GM12878 (cell line): ENCODE data around the gene RNF25.

Experiments used
- JUNB ChIP-seq: IDR thresholded peaks from 2 replicates; pipeline ENCODE4 v1.6.1; 2016; ENCODE audit warnings: antibody characterized with exemption, mild to moderate bottlenecking
- RFX5 ChIP-seq: IDR thresholded peaks from 2 replicates; pipeline ENCODE4 v1.6.1; 2011; ENCODE audit warnings: low read depth, low read length, improper control_type of control experiment
- TF ChIP-seq, protein P1 (sequence below), 3 experiments: IDR thresholded peaks in 2 of 3; conservative IDR thresholded peaks in 1 of 3; 2 replicates each; pipeline ENCODE4 v1.5.1; 2011; ENCODE audit warnings: low read depth in 3 of 3, low read length in 3 of 3, mild to moderate bottlenecking in 3 of 3, control low read depth in 2 of 3, moderate library complexity in 2 of 3, inconsistent platforms in 1 of 3, mixed read lengths in 1 of 3; ENCODE audit not compliant: control insufficient read depth in 2 of 3, insufficient read depth in 1 of 3; ENCODE audit errors: extremely low read depth in 1 of 3
- TF ChIP-seq, protein P2 (sequence below): IDR thresholded peaks from 2 replicates; pipeline ENCODE4 v1.6.1; 2012; ENCODE audit warnings: low read depth, low read length, improper control_type of control experiment
- TF ChIP-seq, protein P3 (sequence below): IDR thresholded peaks from 2 replicates; pipeline ENCODE4 v1.6.1; 2012; ENCODE audit warnings: low read depth, low read length, improper control_type of control experiment
- TF ChIP-seq, protein P4 (sequence below): IDR thresholded peaks from 2 replicates; pipeline ENCODE4 v1.6.1; 2012; ENCODE audit warnings: low read length, inconsistent platforms

DNA sequence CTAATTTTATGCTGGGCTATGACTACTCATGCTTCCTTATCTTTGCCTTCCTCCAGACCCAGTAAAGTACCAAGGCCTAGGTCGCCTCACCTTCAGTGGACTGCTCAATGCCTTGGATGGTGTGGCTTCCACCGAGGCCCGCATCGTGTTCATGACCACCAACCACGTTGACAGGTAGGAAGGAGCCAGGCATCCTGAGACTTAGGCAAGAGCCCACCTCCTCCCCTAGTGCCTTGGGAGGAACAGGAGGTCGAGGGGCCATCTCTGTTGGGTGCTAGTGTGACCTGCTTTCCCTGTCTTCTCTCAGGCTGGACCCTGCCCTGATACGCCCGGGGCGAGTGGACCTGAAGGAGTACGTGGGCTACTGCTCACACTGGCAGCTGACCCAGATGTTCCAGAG, 9.0 kb downstream of the RNF25 start:
- TF ChIP-seq, protein P1, sequence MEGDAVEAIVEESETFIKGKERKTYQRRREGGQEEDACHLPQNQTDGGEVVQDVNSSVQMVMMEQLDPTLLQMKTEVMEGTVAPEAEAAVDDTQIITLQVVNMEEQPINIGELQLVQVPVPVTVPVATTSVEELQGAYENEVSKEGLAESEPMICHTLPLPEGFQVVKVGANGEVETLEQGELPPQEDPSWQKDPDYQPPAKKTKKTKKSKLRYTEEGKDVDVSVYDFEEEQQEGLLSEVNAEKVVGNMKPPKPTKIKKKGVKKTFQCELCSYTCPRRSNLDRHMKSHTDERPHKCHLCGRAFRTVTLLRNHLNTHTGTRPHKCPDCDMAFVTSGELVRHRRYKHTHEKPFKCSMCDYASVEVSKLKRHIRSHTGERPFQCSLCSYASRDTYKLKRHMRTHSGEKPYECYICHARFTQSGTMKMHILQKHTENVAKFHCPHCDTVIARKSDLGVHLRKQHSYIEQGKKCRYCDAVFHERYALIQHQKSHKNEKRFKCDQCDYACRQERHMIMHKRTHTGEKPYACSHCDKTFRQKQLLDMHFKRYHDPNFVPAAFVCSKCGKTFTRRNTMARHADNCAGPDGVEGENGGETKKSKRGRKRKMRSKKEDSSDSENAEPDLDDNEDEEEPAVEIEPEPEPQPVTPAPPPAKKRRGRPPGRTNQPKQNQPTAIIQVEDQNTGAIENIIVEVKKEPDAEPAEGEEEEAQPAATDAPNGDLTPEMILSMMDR (IDR thresholded peaks at IDR 0.05 in 2 of 3, conservative IDR thresholded peaks at IDR 0.05 in 1 of 3; ENCODE audit: control insufficient read depth in 2 of 3, extremely low read depth in 1 of 3, insufficient read depth in 1 of 3, low read depth in 3 of 3, low read length in 3 of 3): no peak
- TF ChIP-seq JUNB (no peak), RFX5 (no peak)
- TF ChIP-seq, protein P2, sequence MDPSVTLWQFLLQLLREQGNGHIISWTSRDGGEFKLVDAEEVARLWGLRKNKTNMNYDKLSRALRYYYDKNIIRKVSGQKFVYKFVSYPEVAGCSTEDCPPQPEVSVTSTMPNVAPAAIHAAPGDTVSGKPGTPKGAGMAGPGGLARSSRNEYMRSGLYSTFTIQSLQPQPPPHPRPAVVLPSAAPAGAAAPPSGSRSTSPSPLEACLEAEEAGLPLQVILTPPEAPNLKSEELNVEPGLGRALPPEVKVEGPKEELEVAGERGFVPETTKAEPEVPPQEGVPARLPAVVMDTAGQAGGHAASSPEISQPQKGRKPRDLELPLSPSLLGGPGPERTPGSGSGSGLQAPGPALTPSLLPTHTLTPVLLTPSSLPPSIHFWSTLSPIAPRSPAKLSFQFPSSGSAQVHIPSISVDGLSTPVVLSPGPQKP: no peak
- TF ChIP-seq, protein P3, sequence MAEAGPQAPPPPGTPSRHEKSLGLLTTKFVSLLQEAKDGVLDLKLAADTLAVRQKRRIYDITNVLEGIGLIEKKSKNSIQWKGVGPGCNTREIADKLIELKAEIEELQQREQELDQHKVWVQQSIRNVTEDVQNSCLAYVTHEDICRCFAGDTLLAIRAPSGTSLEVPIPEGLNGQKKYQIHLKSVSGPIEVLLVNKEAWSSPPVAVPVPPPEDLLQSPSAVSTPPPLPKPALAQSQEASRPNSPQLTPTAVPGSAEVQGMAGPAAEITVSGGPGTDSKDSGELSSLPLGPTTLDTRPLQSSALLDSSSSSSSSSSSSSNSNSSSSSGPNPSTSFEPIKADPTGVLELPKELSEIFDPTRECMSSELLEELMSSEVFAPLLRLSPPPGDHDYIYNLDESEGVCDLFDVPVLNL: no peak
- TF ChIP-seq, protein P4, sequence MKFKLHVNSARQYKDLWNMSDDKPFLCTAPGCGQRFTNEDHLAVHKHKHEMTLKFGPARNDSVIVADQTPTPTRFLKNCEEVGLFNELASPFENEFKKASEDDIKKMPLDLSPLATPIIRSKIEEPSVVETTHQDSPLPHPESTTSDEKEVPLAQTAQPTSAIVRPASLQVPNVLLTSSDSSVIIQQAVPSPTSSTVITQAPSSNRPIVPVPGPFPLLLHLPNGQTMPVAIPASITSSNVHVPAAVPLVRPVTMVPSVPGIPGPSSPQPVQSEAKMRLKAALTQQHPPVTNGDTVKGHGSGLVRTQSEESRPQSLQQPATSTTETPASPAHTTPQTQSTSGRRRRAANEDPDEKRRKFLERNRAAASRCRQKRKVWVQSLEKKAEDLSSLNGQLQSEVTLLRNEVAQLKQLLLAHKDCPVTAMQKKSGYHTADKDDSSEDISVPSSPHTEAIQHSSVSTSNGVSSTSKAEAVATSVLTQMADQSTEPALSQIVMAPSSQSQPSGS: no peak
